SK-N-SH (cell line): ENCODE results near the gene EXOC4. TPM values are rescaled to one million over a fixed set of nuclear protein-coding genes. Genes with fewer than 3 reads are reported as not detected.

Experiments
- CTCF ChIA-PET: fragments of 300-600, 350-600 bp; formaldehyde crosslinking; extraction: SDS; loops from one replicate; lab custom pipeline; 2021; lab: Yijun Ruan, JAX
- POLR2A ChIA-PET: fragments of 350-600 bp; sonication (Branson Sonifier 250); formaldehyde crosslinking; extraction: SDS; loops from one replicate; lab custom pipeline; 2020; ENCODE audit warnings: antibody characterized with exemption, inconsistent platforms; lab: Yijun Ruan, JAX
- DNase-seq: peaks from one replicate; pipeline ENCODE4 v3.0.0; 2012
- H2AFZ ChIP-seq: fragments of 200-600 bp; sonication (generic); 2 replicates; pipeline ENCODE4 v1.8.1; 2016; ENCODE audit warnings: antibody characterized with exemption, mild to moderate bottlenecking, low read depth
- H3F3A ChIP-seq: fragments of 200-600 bp; sonication (generic); replicated peaks from 2 replicates; pipeline ENCODE3; 2016; ENCODE audit warnings: antibody characterized with exemption, mild to moderate bottlenecking; ENCODE audit not compliant: insufficient read depth
- H3K27ac ChIP-seq, 2 experiments: fragments of 200-500 bp in 1 of 2; fragments of 200-600 bp in 1 of 2; sonication (Bioruptor generic) in 1 of 2; sonication (generic), shearing (Covaris generic) in 1 of 2; 2 replicates each; pipeline versions ENCODE4 v1.5.1 to v1.6.1; 2014 to 2016; ENCODE audit warnings: low read depth in 2 of 2, inconsistent platforms in 1 of 2, low read length in 1 of 2, mild to moderate bottlenecking in 1 of 2, mixed read lengths in 1 of 2
- H3K27me3 ChIP-seq: fragments of 200-600 bp; sonication (generic), shearing (Covaris generic); 2 replicates; pipeline ENCODE4 v1.6.1; 2016; ENCODE audit warnings: mixed run types; ENCODE audit not compliant: insufficient read depth
- H3K36me3 ChIP-seq, 2 experiments: fragments of 200-500 bp in 1 of 2; fragments of 200-600 bp in 1 of 2; sonication (Bioruptor generic) in 1 of 2; sonication (generic) in 1 of 2; replicated peaks in 1 of 2; 2 replicates each; pipeline versions ENCODE3 to v1.5.1; 2014 to 2016; ENCODE audit warnings: low read length in 1 of 2, mild to moderate bottlenecking in 1 of 2; ENCODE audit not compliant: insufficient read depth in 2 of 2, control insufficient read depth in 1 of 2
- H3K4me1 ChIP-seq, 2 experiments: fragments of 200-500 bp in 1 of 2; fragments of 200-600 bp in 1 of 2; sonication (Bioruptor generic) in 1 of 2; sonication (generic), shearing (Covaris generic) in 1 of 2; 2 replicates each; pipeline versions ENCODE4 v1.5.1 to v1.6.1; 2014 to 2016; ENCODE audit warnings: low read depth in 1 of 2, low read length in 1 of 2, mixed run types in 1 of 2; ENCODE audit not compliant: insufficient read depth in 2 of 2, control insufficient read depth in 1 of 2
- H3K4me2 ChIP-seq: fragments of 200-600 bp; sonication (generic), shearing (Covaris generic); 2 replicates; pipeline ENCODE4 v1.6.1; 2017; ENCODE audit warnings: mixed run types
- H3K4me3 ChIP-seq, 2 experiments: fragments of 200-500 bp in 1 of 2; fragments of 200-600 bp in 1 of 2; sonication (Bioruptor generic) in 1 of 2; sonication (generic), shearing (Covaris generic) in 1 of 2; 2 replicates each; pipeline versions ENCODE4 v1.5.1 to v1.8.1; 2014 to 2016; ENCODE audit warnings: low read depth in 2 of 2, inconsistent platforms in 1 of 2, low read length in 1 of 2, mild to moderate bottlenecking in 1 of 2, mixed read lengths in 1 of 2, moderate library complexity in 1 of 2
- H3K79me2 ChIP-seq: fragments of 200-600 bp; sonication (generic); 2 replicates; pipeline ENCODE4 v1.8.1; 2017; ENCODE audit warnings: mild to moderate bottlenecking; ENCODE audit not compliant: insufficient read depth
- H3K9ac ChIP-seq: fragments of 200-600 bp; sonication (generic); 2 replicates; pipeline ENCODE4 v1.6.1; 2017; ENCODE audit warnings: mixed run types
- H3K9me2 ChIP-seq: fragments of 200-600 bp; sonication (generic); 2 replicates; pipeline ENCODE4 v1.6.1; 2017; ENCODE audit warnings: mixed run types
- H3K9me3 ChIP-seq: fragments of 200-600 bp; sonication (generic); 2 replicates; pipeline ENCODE4 v1.6.1; 2017; ENCODE audit warnings: mixed run types, mild to moderate bottlenecking, moderate library complexity
- H4K20me1 ChIP-seq: fragments of 200-600 bp; sonication (generic); 2 replicates; pipeline ENCODE4 v1.6.1; 2017; ENCODE audit warnings: mild to moderate bottlenecking, mixed run types; ENCODE audit not compliant: insufficient read depth
- CHD2 ChIP-seq: fragments of 150-350 bp; IDR thresholded peaks from 2 replicates; pipeline ENCODE4 v1.6.1; 2018; ENCODE audit warnings: low read length; ENCODE audit not compliant: partially characterized antibody
- CTCF ChIP-seq: fragments of 200-600 bp; sonication (generic); IDR thresholded peaks from 2 replicates; pipeline ENCODE4 v1.6.1; 2017; ENCODE audit warnings: antibody characterized with exemption, mild to moderate bottlenecking, moderate library complexity
- ELF1 ChIP-seq: IDR thresholded peaks from 2 replicates; pipeline ENCODE4 v1.4.0; 2012
- EP300 ChIP-seq, 2 experiments: IDR thresholded peaks; 2 replicates each; pipeline versions ENCODE4 v1.4.0 to v1.6.1; 2012; ENCODE audit warnings: borderline replicate concordance in 1 of 2, low read depth in 1 of 2, low read length in 1 of 2
- FOSL2 ChIP-seq: IDR thresholded peaks from 2 replicates; pipeline ENCODE4 v1.4.0; 2012; ENCODE audit warnings: low read depth, mild to moderate bottlenecking, moderate library complexity, borderline replicate concordance
- FOXJ3 ChIP-seq: sonication (generic); formaldehyde crosslinking; IDR thresholded peaks from 2 replicates; pipeline ENCODE4 v1.5.1; 2020; ENCODE audit warnings: mild to moderate bottlenecking, missing genetic modification reagents
- FOXM1 ChIP-seq: IDR thresholded peaks from 2 replicates; pipeline ENCODE4 v1.4.0; 2012; ENCODE audit warnings: low read depth, mild to moderate bottlenecking
- GABPA ChIP-seq: IDR thresholded peaks from 2 replicates; pipeline ENCODE4 v1.4.0; 2012; ENCODE audit warnings: low read depth, mild to moderate bottlenecking
- GATA2 ChIP-seq: sonication (generic); formaldehyde crosslinking; IDR thresholded peaks from 2 replicates; pipeline ENCODE4 v1.5.0; 2020; ENCODE audit warnings: mild to moderate bottlenecking, missing genetic modification reagents
- IRF3 ChIP-seq: fragments of 150-350 bp; IDR thresholded peaks from 2 replicates; pipeline ENCODE4 v1.6.1; 2016; ENCODE audit warnings: mild to moderate bottlenecking, low read depth, low read length
- JUND ChIP-seq: IDR thresholded peaks from 2 replicates; pipeline ENCODE4 v1.4.0; 2012
- MAX ChIP-seq: IDR thresholded peaks from 2 replicates; pipeline ENCODE4 v1.4.0; 2012; ENCODE audit warnings: low read depth
- MEF2A ChIP-seq: IDR thresholded peaks from 2 replicates; pipeline ENCODE4 v1.4.0; 2012; ENCODE audit warnings: low read depth, borderline replicate concordance
- NFIC ChIP-seq: IDR thresholded peaks from 2 replicates; pipeline ENCODE4 v1.4.0; 2012; ENCODE audit warnings: borderline replicate concordance
- NRF1 ChIP-seq: IDR thresholded peaks from 2 replicates; pipeline ENCODE4 v1.6.1; 2012; ENCODE audit warnings: low read depth, mild to moderate bottlenecking, low read length
- PBX3 ChIP-seq: IDR thresholded peaks from 2 replicates; pipeline ENCODE4; 2012
- POLR2AphosphoS5 ChIP-seq: IDR thresholded peaks from 2 replicates; pipeline ENCODE4 v1.6.1; 2012; ENCODE audit warnings: low read depth, low read length
- RAD21 ChIP-seq: IDR thresholded peaks from 2 replicates; pipeline ENCODE4 v1.6.1; 2012; ENCODE audit warnings: mild to moderate bottlenecking, low read length
- RCOR1 ChIP-seq: fragments of 150-350 bp; IDR thresholded peaks from 2 replicates; pipeline ENCODE4 v1.6.1; 2017; ENCODE audit warnings: antibody characterized with exemption, low read length
- REST ChIP-seq: IDR thresholded peaks from 2 replicates; pipeline ENCODE4 v1.6.1; 2012; ENCODE audit warnings: mild to moderate bottlenecking, low read depth, low read length, moderate library complexity
- RFX5 ChIP-seq: IDR thresholded peaks from 2 replicates; pipeline ENCODE4 v1.6.1; 2012; ENCODE audit warnings: mild to moderate bottlenecking, improper control_type of control experiment, low read length
- RXRA ChIP-seq: IDR thresholded peaks from 2 replicates; pipeline ENCODE4 v1.4.0; 2012; ENCODE audit warnings: low read depth, mild to moderate bottlenecking, borderline replicate concordance
- TAF1 ChIP-seq: IDR thresholded peaks from 2 replicates; pipeline ENCODE4 v1.6.1; 2012; ENCODE audit warnings: low read depth, mild to moderate bottlenecking, low read length, moderate library complexity, borderline replicate concordance
- TCF12 ChIP-seq: IDR thresholded peaks from 2 replicates; pipeline ENCODE4 v1.4.0; 2012
- TEAD4 ChIP-seq: IDR thresholded peaks from 2 replicates; pipeline ENCODE4 v1.4.0; 2012; ENCODE audit warnings: mild to moderate bottlenecking, borderline replicate concordance; ENCODE audit not compliant: insufficient read depth
- USF1 ChIP-seq: IDR thresholded peaks from 2 replicates; pipeline ENCODE4 v1.4.0; 2012; ENCODE audit warnings: low read depth, borderline replicate concordance
- YY1 ChIP-seq: IDR thresholded peaks from 2 replicates; pipeline ENCODE4 v1.4.0; 2012; ENCODE audit warnings: low read depth, mild to moderate bottlenecking
- WGBS: methylation state at CpG from one replicate; pipeline ENCODE4 v1.1.6; 2017; ENCODE audit warnings: low lambda C conversion rate; 5-methylcytosine and 5-hydroxymethylcytosine counted together
- polyA plus RNA-seq, 3 experiments: library from polyadenylated mRNA; depleted of rRNA; stranded (reverse); fragments of >200 nt; gene quantifications; 2 replicates each; pipeline ENCODE4 v1.2.3, GENCODE V29; 2012

EXOC4 gene
- polyA plus RNA-seq, 1 of the 3 experiments (the other 2 are of a cell fraction), result 37.3 TPM

- H3K9ac ChIP-seq, result no peak overlapping the region
- H3K27ac ChIP-seq, result peak overlapping the region in 1 of 2 experiments; percentile 100; a peak in 2 of 4 replicates
- no peaks in the 10 kb centered on the region for H3K9me3 ChIP-seq
- no peaks in the 10 kb centered on the region for H3K79me2 ChIP-seq
- peaks cover 12 to 69% of the 10 kb centered on the region in 2 experiments for H3K4me1 ChIP-seq
- H3K9me2 ChIP-seq, result no peaks in the 10 kb centered on the region
- no peaks in the 10 kb centered on the region for H4K20me1 ChIP-seq
- peaks cover 12% of the 10 kb centered on the region for H3F3A ChIP-seq
- POLR2A ChIA-PET, result interaction anchor here (0.8 to 3.4 kb wide), 11 partner anchors 9 to 543 kb away, joined by 3 to 16 read pairs (median 8); no protein-coding TSS in a partner anchor
- H3K4me3 ChIP-seq, result no peak overlapping the region
- WGBS, result 54% methylated on average over 3 of the region's 3 CpGs
- no peaks in the 10 kb centered on the region for H3K27me3 ChIP-seq
- CTCF ChIA-PET, result interaction anchor here (0.5 to 3.2 kb wide), 22 partner anchors 8 to 584 kb away, joined by 3 to 44 read pairs (median 6); no protein-coding TSS in a partner anchor
- no peak overlapping the region for H3K4me2 ChIP-seq
- H2AFZ ChIP-seq, result no peak overlapping the region
- DNase-seq, result no peak
- H3K36me3 ChIP-seq, result peaks cover 0 to 24% of the 10 kb centered on the region in 2 experiments
- TF ChIP-seq IRF3 (no peak), RXRA (no peak), CHD2 (peak; percentile 70), USF1 (no peak), TEAD4 (peak; percentile 16; the same call in 1 of the 2 replicates), RAD21 (peak; percentile 47), FOSL2 (no peak), POLR2AphosphoS5 (0 out of 2 replicates have a peak, but pooled peaks have one; percentile 18), GABPA (no peak), CTCF (no peak), NRF1 (no peak), MAX (no peak), TAF1 (no peak), RFX5 (no peak), RCOR1 (peak; percentile 95), TCF12 (no peak), FOXJ3 (peak; percentile 61), YY1 (no peak), PBX3 (0 out of 2 replicates have a peak, but pooled peaks have one; percentile 9), FOXM1 (no peak), GATA2 (CRISPR knock-in tag) (peak; percentile 95), NFIC (peak; percentile 18; the same call in 1 of the 2 replicates), REST (no peak), EP300 (IDR thresholded peaks at IDR 0.05; ENCODE audit: borderline replicate concordance in 1 of 2, low read depth in 1 of 2, low read length in 1 of 2) (peak in 1 of 2 experiments; percentile 99; a peak in 2 of 4 replicates), ELF1 (no peak), JUND (peak; percentile 19; the same call in 1 of the 2 replicates), MEF2A (no peak)
Measured at GRCh38 chr7:133773601-133774000, 520.7 kb downstream of the EXOC4 start.
